ENCODE measurements around the gene PCDHGA7. TPM values are rescaled to one million over a fixed set of nuclear protein-coding genes. Genes with fewer than 3 reads are reported as not detected.
A peak's percentile ranks its signal among the peaks of the same experiment; 100 is the strongest.
"Not testable (repeated sequence)": the region's sequence is repeated elsewhere in the genome, so short reads cannot be mapped to it uniquely, and the experiment has no call there.

The PCDHGA7 gene
- total RNA-seq, 3 donors from 2014 or later, result 0.08 to 0.11 TPM; not detected in 1

GRCh38 chr5:141356950-141357349 is 25.6 kb upstream of the PCDHGA7 start:
- peaks cover 3% of the 10 kb centered on the region for H3K36me3 Mint-ChIP-seq (ENCODE audit: insufficient read depth)
- H3K4me1 Mint-ChIP-seq (ENCODE audit: low read depth), result no peaks in the 10 kb centered on the region
- peaks cover 31% of the 10 kb centered on the region for H3K9me3 Mint-ChIP-seq
- no peak overlapping the region for H3K4me3 Mint-ChIP-seq
- ATAC-seq, result no peak
- peaks cover 74% of the 10 kb centered on the region for H3K27me3 Mint-ChIP-seq (ENCODE audit: low read depth)
- DNase-seq, result no peak

- Mint-ChIP-seq H3K4me3 (peak within 1 kb of the TSS; percentile 80), H3K4me1 (ENCODE audit: low read depth) (no peaks in the 10 kb centered on the region), H3K27me3 (ENCODE audit: low read depth) (peaks cover 85% of the 10 kb centered on the region), H3K9me3 (peaks cover 34% of the 10 kb centered on the region), H3K36me3 (ENCODE audit: insufficient read depth) (peaks cover 3% of the 10 kb centered on the region)
- ATAC-seq (no peak), DNase-seq (no peak)
Observed at GRCh38 chr5:141359790-141360426, 22.6 kb upstream of the PCDHGA7 start, which contains the start of gene PCDHGB2. PCDHGB2 (plus strand) TSS chr5:141359994; CDS start chr5:141360136, 142 bp downstream.

- peaks cover 3% of the 10 kb centered on the region for H3K36me3 Mint-ChIP-seq (ENCODE audit: insufficient read depth)
- peaks cover 42% of the 10 kb centered on the region for H3K9me3 Mint-ChIP-seq
- peaks cover 86% of the 10 kb centered on the region for H3K27me3 Mint-ChIP-seq (ENCODE audit: low read depth)
- no peak for ATAC-seq
- DNase-seq, result no peak
- H3K4me3 Mint-ChIP-seq, result no peak overlapping the region
- no peaks in the 10 kb centered on the region for H3K4me1 Mint-ChIP-seq (ENCODE audit: low read depth)
Observed at GRCh38 chr5:141360685-141361084, 21.9 kb upstream of the PCDHGA7 start.

GRCh38 chr5:141362719-141363118 is 19.8 kb upstream of the PCDHGA7 start:
- Mint-ChIP-seq H3K36me3 (ENCODE audit: insufficient read depth) (peaks cover 3% of the 10 kb centered on the region), H3K9me3 (peaks cover 44% of the 10 kb centered on the region), H3K4me3 (no peak overlapping the region), H3K27me3 (ENCODE audit: low read depth) (peaks cover 83% of the 10 kb centered on the region), H3K4me1 (ENCODE audit: low read depth) (no peaks in the 10 kb centered on the region)
- DNase-seq, result no peak
- ATAC-seq, result no peak

GRCh38 chr5:141363952-141364660 is 18.4 kb upstream of the PCDHGA7 start, which contains the start of gene PCDHGA5:
PCDHGA5 (plus strand) TSS chr5:141364162; CDS start chr5:141364331, 169 bp downstream.
- H3K27me3 Mint-ChIP-seq (ENCODE audit: low read depth), result peaks cover 84% of the 10 kb centered on the region
- no peak for DNase-seq
- peaks cover 3% of the 10 kb centered on the region for H3K36me3 Mint-ChIP-seq (ENCODE audit: insufficient read depth)
- no peak for ATAC-seq
- no peaks in the 10 kb centered on the region for H3K4me1 Mint-ChIP-seq (ENCODE audit: low read depth)
- peaks cover 38% of the 10 kb centered on the region for H3K9me3 Mint-ChIP-seq
- H3K4me3 Mint-ChIP-seq, result no peak within 1 kb of the TSS

- peaks cover 2% of the 10 kb centered on the region for H3K4me1 Mint-ChIP-seq (ENCODE audit: low read depth)
- peaks cover 27% of the 10 kb centered on the region for H3K9me3 Mint-ChIP-seq
- DNase-seq, result no peak
Observed at GRCh38 chr5:141366016-141366896, 16.3 kb upstream of the PCDHGA7 start.

GRCh38 chr5:141369994-141370848 is 12.3 kb upstream of the PCDHGA7 start, which contains the start of gene PCDHGB3:
PCDHGB3 (plus strand) TSS chr5:141370242; CDS start chr5:141370395, 153 bp downstream.
- DNase-seq (no peak), ATAC-seq (peak; percentile 73 to 80)
- H3K4me1 Mint-ChIP-seq (ENCODE audit: low read depth), result peaks cover 2% of the 10 kb centered on the region
- peaks cover 26% of the 10 kb centered on the region for H3K9me3 Mint-ChIP-seq
- peaks cover 2% of the 10 kb centered on the region for H3K36me3 Mint-ChIP-seq (ENCODE audit: insufficient read depth)
- H3K4me3 Mint-ChIP-seq, result peak within 1 kb of the TSS; percentile 77
- H3K27me3 Mint-ChIP-seq (ENCODE audit: low read depth), result peaks cover 86% of the 10 kb centered on the region

More at GRCh38 chr5:141366016-141366896, 16.3 kb upstream of the PCDHGA7 start:
- Mint-ChIP-seq H3K4me3 (no peak overlapping the region), H3K27me3 (ENCODE audit: low read depth) (peaks cover 85% of the 10 kb centered on the region), H3K36me3 (ENCODE audit: insufficient read depth) (peaks cover 2% of the 10 kb centered on the region)
- ATAC-seq, result no peak

GRCh38 chr5:141371572-141372475 is 10.7 kb upstream of the PCDHGA7 start:
- Mint-ChIP-seq H3K27me3 (ENCODE audit: low read depth) (peaks cover 85% of the 10 kb centered on the region), H3K4me3 (no peak overlapping the region), H3K4me1 (ENCODE audit: low read depth) (peaks cover 2% of the 10 kb centered on the region), H3K36me3 (ENCODE audit: insufficient read depth) (peaks cover 2% of the 10 kb centered on the region), H3K9me3 (peaks cover 23% of the 10 kb centered on the region)
- ATAC-seq (no peak), DNase-seq (no peak)

- H3K27me3 Mint-ChIP-seq (ENCODE audit: low read depth), result peaks cover 80% of the 10 kb centered on the region
- peak within 1 kb of the TSS; percentile 19 for H3K4me3 Mint-ChIP-seq
- peaks cover 27% of the 10 kb centered on the region for H3K9me3 Mint-ChIP-seq
- DNase-seq, result no peak
- ATAC-seq, result no peak
- peaks cover 2% of the 10 kb centered on the region for H3K36me3 Mint-ChIP-seq (ENCODE audit: insufficient read depth)
- H3K4me1 Mint-ChIP-seq (ENCODE audit: low read depth), result peaks cover 2% of the 10 kb centered on the region
Observed at GRCh38 chr5:141373673-141374317, 8.7 kb upstream of the PCDHGA7 start, which contains the start of gene PCDHGA6. PCDHGA6 (plus strand) TSS chr5:141373891; CDS start chr5:141374084, 193 bp downstream.

- peaks cover 2% of the 10 kb centered on the region for H3K4me1 Mint-ChIP-seq (ENCODE audit: low read depth)
- ATAC-seq, result no peak
- H3K27me3 Mint-ChIP-seq (ENCODE audit: low read depth), result peaks cover 81% of the 10 kb centered on the region
Observed at GRCh38 chr5:141374627-141375026, 7.9 kb upstream of the PCDHGA7 start.

GRCh38 chr5:141375444-141376155 is 6.9 kb upstream of the PCDHGA7 start:
- not testable (repeated sequence) for DNase-seq; H3K4me3 Mint-ChIP-seq; H3K36me3 Mint-ChIP-seq (ENCODE audit: insufficient read depth); H3K4me1 Mint-ChIP-seq (ENCODE audit: low read depth); ATAC-seq
- peaks cover 82% of the 10 kb centered on the region for H3K27me3 Mint-ChIP-seq (ENCODE audit: low read depth)
- peaks cover 30% of the 10 kb centered on the region for H3K9me3 Mint-ChIP-seq

More at GRCh38 chr5:141374627-141375026, 7.9 kb upstream of the PCDHGA7 start:
- Mint-ChIP-seq H3K9me3 (peaks cover 30% of the 10 kb centered on the region), H3K36me3 (ENCODE audit: insufficient read depth) (peaks cover 2% of the 10 kb centered on the region), H3K4me3 (no peak overlapping the region)
- DNase-seq, result no peak

GRCh38 chr5:141383345-141383744 is 803 bp downstream of the PCDHGA7 start:
- Mint-ChIP-seq H3K4me3 (no peak overlapping the region), H3K4me1 (ENCODE audit: low read depth) (peaks cover 2% of the 10 kb centered on the region), H3K36me3 (ENCODE audit: insufficient read depth) (peaks cover 3% of the 10 kb centered on the region), H3K27me3 (ENCODE audit: low read depth) (peaks cover 76% of the 10 kb centered on the region), H3K9me3 (peaks cover 30% of the 10 kb centered on the region)
- no peak for ATAC-seq
- no peak for DNase-seq

Data from activated T-cell treated with anti-CD3 and anti-CD28 coated beads, Interleukin-2, amount 50 U/mL, for 4 hours (primary cell).